Endothelial cell of umbilical vein (primary cell): ENCODE measurements around the gene ADH5. TPM values are rescaled to one million over a fixed set of nuclear protein-coding genes. Genes with fewer than 3 reads are reported as not detected.

Experiments
- Bru-seq: library from RNA; stranded (reverse); fragments of 400-500 nt; gene quantifications from one replicate; lab custom pipeline; 2021; lab: Mats Ljungman, UMichigan
- BruChase-seq, 2 experiments: library from RNA; stranded (reverse); fragments of 400-500 nt; gene quantifications; one replicate each; lab custom pipeline; 2021; lab: Mats Ljungman, UMichigan
- BruUV-seq: library from RNA; stranded (reverse); fragments of 400-500 nt; replicated peaks from 2 replicates; lab custom pipeline; 2021; lab: Mats Ljungman, UMichigan
- CTCF ChIA-PET: fragments of 300-600, 350-600 bp; sonication (Branson Sonifier 250); formaldehyde crosslinking; loops from one replicate; lab custom pipeline; 2021; ENCODE audit warnings: antibody characterized with exemption, inconsistent platforms; lab: Charles Lee
- POLR2A ChIA-PET: fragments of 300-600, 350-600 bp; sonication (Branson Sonifier 250); formaldehyde crosslinking; loops from one replicate; lab custom pipeline; 2021; ENCODE audit warnings: antibody characterized with exemption, inconsistent platforms; lab: Charles Lee
- DNase-seq: peaks from one replicate; pipeline ENCODE4 v3.0.0-alpha.2; 2011; ENCODE audit warnings: low read depth, low spot score
- FAIRE-seq: peaks from 2 replicates; lab custom pipeline; 2011; peaks lifted over from hg19 to GRCh38; lab: Jason Lieb, UNC
- H2AFZ ChIP-seq: 2 replicates; pipeline ENCODE4 v1.6.0; 2012; ENCODE audit warnings: low read depth, low read length, control low read depth, inconsistent platforms
- H3K27ac ChIP-seq: 2 replicates; pipeline ENCODE4 v1.5.1; 2011; ENCODE audit warnings: low read depth, mild to moderate bottlenecking, control low read depth, low read length, moderate library complexity; ENCODE audit not compliant: insufficient read depth
- H3K27me3 ChIP-seq, 2 experiments: 2 replicates each; pipeline versions ENCODE4 v1.6.0 to v1.6.1; 2011; ENCODE audit warnings: low read length in 2 of 2, mixed read lengths in 1 of 2; ENCODE audit not compliant: control insufficient read depth in 2 of 2, insufficient read depth in 2 of 2
- H3K36me3 ChIP-seq, 2 experiments: 2 replicates in 1 of 2; 3 replicates in 1 of 2; pipeline ENCODE4 v1.5.1; 2011; ENCODE audit warnings: low read length in 2 of 2, mild to moderate bottlenecking in 1 of 2, moderate library complexity in 1 of 2; ENCODE audit not compliant: control insufficient read depth in 2 of 2, insufficient read depth in 2 of 2; ENCODE audit errors: extremely low read depth in 1 of 2
- H3K4me1 ChIP-seq: 3 replicates; pipeline ENCODE4 v1.5.1; 2011; ENCODE audit warnings: mild to moderate bottlenecking, low read length; ENCODE audit not compliant: control insufficient read depth, insufficient read depth; ENCODE audit errors: extremely low read depth
- H3K4me2 ChIP-seq: 2 replicates; pipeline ENCODE4 v1.6.1; 2011; ENCODE audit warnings: low read length, control low read depth, mixed read lengths; ENCODE audit not compliant: insufficient read depth
- H3K4me3 ChIP-seq, 3 experiments: fragments of 200-600 bp in 1 of 3; sonication (generic), shearing (Covaris generic) in 1 of 3; replicated peaks in 1 of 3; 2 replicates each; pipeline ENCODE4 v1.5.1; 2011 to 2016; ENCODE audit warnings: control low read depth in 3 of 3, low read length in 3 of 3, mild to moderate bottlenecking in 2 of 3, inconsistent platforms in 1 of 3, low read depth in 1 of 3, moderate library complexity in 1 of 3; ENCODE audit not compliant: insufficient read depth in 1 of 3
- H3K79me2 ChIP-seq: 2 replicates; pipeline ENCODE4 v1.6.0; 2012; ENCODE audit warnings: low read length, inconsistent platforms; ENCODE audit not compliant: control insufficient read depth, insufficient read depth
- H3K9ac ChIP-seq: replicated peaks from 2 replicates; pipeline ENCODE3; 2011; ENCODE audit warnings: low read length, control low read depth; ENCODE audit not compliant: insufficient read depth; ENCODE audit errors: extremely low read depth
- H3K9me1 ChIP-seq: replicated peaks from 3 replicates; pipeline ENCODE4 v1.6.0; 2011; ENCODE audit warnings: mild to moderate bottlenecking, low read length; ENCODE audit not compliant: control insufficient read depth, insufficient read depth; ENCODE audit errors: extremely low read depth
- H3K9me3 ChIP-seq: replicated peaks from 2 replicates; pipeline ENCODE4 v1.5.1; 2012; ENCODE audit warnings: low read length, inconsistent platforms; ENCODE audit not compliant: control insufficient read depth, insufficient read depth
- H4K20me1 ChIP-seq: replicated peaks from 2 replicates; pipeline ENCODE3; 2011; ENCODE audit warnings: mild to moderate bottlenecking, low read length; ENCODE audit not compliant: control insufficient read depth, insufficient read depth; ENCODE audit errors: extremely low read depth
- CTCF ChIP-seq, 2 donors: IDR thresholded peaks; 1 replicate in 1 of 2; 2 replicates in 1 of 2; pipeline ENCODE4 v1.5.1; 2011; ENCODE audit warnings: low read length in 2 of 2, mild to moderate bottlenecking in 2 of 2, moderate library complexity in 2 of 2, control low read depth in 1 of 2, inconsistent platforms in 1 of 2, low read depth in 1 of 2; ENCODE audit not compliant: insufficient read depth in 1 of 2; ENCODE audit errors: extremely low read depth in 1 of 2
- EZH2 ChIP-seq: IDR thresholded peaks from 2 replicates; pipeline ENCODE4 v1.6.1; 2012; ENCODE audit warnings: borderline replicate concordance, low read depth, mild to moderate bottlenecking, moderate library complexity, low read length, inconsistent platforms; ENCODE audit not compliant: severe bottlenecking
- FOS ChIP-seq: IDR thresholded peaks from 2 replicates; pipeline ENCODE4 v1.6.1; 2011; ENCODE audit warnings: mild to moderate bottlenecking, low read length, moderate library complexity, borderline replicate concordance; ENCODE audit not compliant: insufficient read depth
- GATA2 ChIP-seq: IDR thresholded peaks from 2 replicates; pipeline ENCODE4 v1.7.0; 2011; ENCODE audit warnings: low read depth, mild to moderate bottlenecking, moderate library complexity, mixed read lengths, low read length; ENCODE audit not compliant: insufficient read length, insufficient read depth
- JUN ChIP-seq: IDR thresholded peaks from 2 replicates; pipeline ENCODE4 v1.6.1; 2011; ENCODE audit warnings: borderline replicate concordance, low read depth; ENCODE audit not compliant: insufficient read length, insufficient read depth
- MYC ChIP-seq: IDR thresholded peaks from one replicate; pipeline ENCODE4 v1.6.1; 2011; ENCODE audit warnings: mild to moderate bottlenecking, low read depth, low read length
- POLR2A ChIP-seq: IDR thresholded peaks from 2 replicates; pipeline ENCODE4 v1.6.1; 2012; ENCODE audit warnings: low read depth, mild to moderate bottlenecking, control low read depth, low read length
- POLR2AphosphoS5 ChIP-seq: IDR thresholded peaks from 2 replicates; pipeline ENCODE4 v1.6.1; 2012; ENCODE audit warnings: low read depth, mild to moderate bottlenecking, control low read depth, low read length, moderate library complexity; ENCODE audit not compliant: insufficient read depth
- dilution Hi-C: fragments of 300-500 bp; cut with MboI; formaldehyde crosslinking; loops from one replicate; pipeline ENCODE4 v1.15.0; 2019; ENCODE audit warnings: low sequenced_read_pairs; ENCODE audit not compliant: extremely low pct_ligation_motif_present
- intact Hi-C: fragments of 100-400 bp; cut with micrococcal nuclease; formaldehyde crosslinking; loops from one replicate; pipeline ENCODE4 v1.10.0; 2022
- long read RNA-seq: library from polyadenylated mRNA; stranded (forward); transcript quantifications from one replicate; pipeline ENCODE4 v2.0.0, GENCODE V29; 2021
- polyA minus RNA-seq, 3 experiments: library from RNA; depleted of rRNA, polyadenylated mRNA; stranded (reverse); fragments of >200 nt; gene quantifications; 1 replicate in 1 of 3; 2 replicates in 2 of 3; pipeline ENCODE4 v1.2.3, GENCODE V29; 2011
- polyA plus RNA-seq, 4 experiments: library from polyadenylated mRNA; depleted of rRNA in 3 of 4; stranded (reverse) in 3 of 4; unstranded in 1 of 4; fragments of >200 nt; gene quantifications; 2 replicates each; pipeline versions ENCODE4 v1.2.1 to v1.2.3, GENCODE V29; 2011 to 2012; ENCODE audit warnings: missing spikeins in 1 of 4
- total RNA-seq: library from RNA; stranded (reverse); gene quantifications from 2 replicates; pipeline ENCODE4 v1.2.3, GENCODE V29; 2021
- TF ChIP-seq, protein P1 (sequence below): IDR thresholded peaks from 2 replicates; pipeline ENCODE4 v1.6.1; 2011; ENCODE audit not compliant: insufficient read depth, insufficient read length

ADH5 gene
- total RNA-seq (101 and 103 TPM in 2 replicates), polyA plus RNA-seq (53.4 and 89.2 TPM in 2 replicates), polyA minus RNA-seq (113 and 124 TPM in 2 replicates), Bru-seq, nascent RNA (percentile 86 among the genes with signal in this experiment), BruChase-seq, experiment 1, labeled RNA remaining after a 6-hour chase (percentile 93 among the genes with signal in this experiment), BruChase-seq, experiment 2, labeled RNA remaining after a 2-hour chase (percentile 80 among the genes with signal in this experiment)
- polyA plus RNA-seq (2011; cell fraction: cytosol; rRNA removed): 80.2 and 85.1 TPM in 2 replicates
- polyA plus RNA-seq (2011; cell fraction: nucleus; rRNA removed): 56.9 and 85.4 TPM in 2 replicates
- polyA plus RNA-seq (2012): 77.6 and 134 TPM in 2 replicates
- polyA minus RNA-seq (2011; cell fraction: cytosol; rRNA and poly(A)+ RNA removed): 40.4 TPM
- polyA minus RNA-seq (2011; cell fraction: nucleus; rRNA and poly(A)+ RNA removed): 23.3 and 27.9 TPM in 2 replicates
- long read RNA-seq, transcript ADH5-201 (9 exons, 2,615 nt): major isoform, 223 of 277 reads
- long read RNA-seq, partial matches to known transcripts: 39 of 277 reads
- long read RNA-seq, other reads (novel, unspliced or antisense): 14 of 277 reads

DNA sequence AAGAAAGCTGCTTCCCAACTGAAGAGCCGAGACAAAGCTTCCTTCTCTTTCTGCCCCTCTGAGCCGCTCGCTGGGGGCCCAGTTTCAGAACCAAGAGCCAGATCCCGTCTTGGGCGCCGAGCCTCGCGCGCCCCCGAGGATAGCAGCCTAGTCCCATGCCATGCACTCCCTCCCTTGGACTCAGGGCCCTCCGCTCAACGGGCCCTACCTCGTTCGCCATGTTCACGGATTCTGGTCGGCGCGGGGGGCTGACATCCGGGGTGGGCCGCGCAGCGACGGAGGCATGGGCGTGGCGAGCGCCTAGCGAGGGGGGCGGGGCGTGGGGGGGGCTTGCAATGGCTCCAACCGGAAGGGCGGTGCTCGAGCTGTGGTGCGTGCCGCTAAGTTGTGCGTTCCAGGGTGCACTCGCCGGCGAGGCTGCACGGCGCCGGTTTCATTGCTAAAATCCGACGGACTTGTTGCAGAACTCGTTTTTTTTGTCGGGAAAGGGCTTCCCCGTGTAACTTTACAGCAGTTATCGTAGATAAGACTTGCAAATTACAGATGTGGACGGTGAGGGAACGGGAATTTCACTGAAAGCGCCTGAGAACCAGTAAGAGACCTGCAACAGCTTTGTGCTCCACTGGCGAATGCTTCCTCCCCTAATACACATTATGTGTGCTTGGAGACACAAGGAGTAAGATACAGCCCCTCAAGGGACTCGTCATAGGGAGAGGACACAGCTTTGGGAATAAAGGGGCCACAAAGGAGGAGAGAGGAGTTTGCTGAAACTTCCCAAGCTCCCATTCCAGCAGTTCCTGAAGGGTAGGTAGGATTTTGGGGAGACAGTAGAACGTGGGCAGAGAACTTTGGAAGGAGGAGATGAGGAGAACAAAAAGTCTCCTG lies at the start of gene ADH5:
Gene ADH5 (minus strand): TSS at position 308 of the 885 bp plus-strand sequence. CDS start 88 bp downstream, at position 220.
- peak within 1 kb of the TSS; percentile 66 for H3K27ac ChIP-seq
- DNase-seq (peak; percentile 72), FAIRE-seq (peak; percentile 55)
- dilution Hi-C loops: no loop called here
- H3K79me2 ChIP-seq: peaks cover 27% of the 10 kb centered on the region
- no peaks in the 10 kb centered on the region for H3K9me3 ChIP-seq
- TF ChIP-seq, protein P1, sequence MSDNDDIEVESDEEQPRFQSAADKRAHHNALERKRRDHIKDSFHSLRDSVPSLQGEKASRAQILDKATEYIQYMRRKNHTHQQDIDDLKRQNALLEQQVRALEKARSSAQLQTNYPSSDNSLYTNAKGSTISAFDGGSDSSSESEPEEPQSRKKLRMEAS: no peak
- TF ChIP-seq POLR2AphosphoS5 (peak; percentile 71), CTCF (IDR thresholded peaks at IDR 0.05; ENCODE audit: extremely low read depth in 1 of 2, insufficient read depth in 1 of 2, low read depth in 1 of 2, low read length in 2 of 2) (no peak), FOS (no peak), JUN (no peak), POLR2A (peak; percentile 91), MYC (no peak), GATA2 (no peak), EZH2 (no peak)
- CTCF ChIA-PET: interaction anchor here (0.6 to 1.8 kb wide), 4 partner anchors 33 to 621 kb away, joined by 3 to 11 read pairs (median 4); partner anchors contain the start of gene METAP1
- peak within 1 kb of the TSS; percentile 80 to 98 (median 82) for H3K4me3 ChIP-seq
- H3K9me1 ChIP-seq: no peaks in the 10 kb centered on the region
- H3K9ac ChIP-seq: peak within 1 kb of the TSS; percentile 92
- H3K36me3 ChIP-seq: peaks cover 4 to 7% of the 10 kb centered on the region in 2 experiments
- peak within 1 kb of the TSS; percentile 93 for H2AFZ ChIP-seq
- H3K27me3 ChIP-seq: no peaks in the 10 kb centered on the region
- intact Hi-C loops: loop anchor here (1.0 to 10.0 kb wide), 7 partner anchors 28 to 938 kb away; partner anchors contain the start of genes METAP1, RAP1GDS1 and TSPAN5
- BruUV-seq: TSS peak; percentile 91
- no peaks in the 10 kb centered on the region for H4K20me1 ChIP-seq
- H3K4me2 ChIP-seq: peak within 1 kb of the TSS; percentile 98
- H3K4me1 ChIP-seq: peaks cover 8% of the 10 kb centered on the region
- POLR2A ChIA-PET: interaction anchor here (0.6 to 1.1 kb wide), 5 partner anchors 72 to 1314 kb away, joined by 3 to 4 read pairs (median 3); partner anchors contain the start of gene EIF4E
